HEK293 (cell line): ENCODE measurements around the gene DDX24.

Experiments
- TCF7L2 ChIP-seq: IDR thresholded peaks from 2 replicates; pipeline ENCODE4 v1.6.1; 2011; ENCODE audit warnings: low read depth, mild to moderate bottlenecking, inconsistent platforms, low read length, moderate library complexity, borderline replicate concordance
- ZNF133 ChIP-seq: fragments of 450-650 bp; formaldehyde crosslinking; IDR thresholded peaks from 2 replicates; pipeline ENCODE4 v1.5.1; 2016; ENCODE audit warnings: missing biosample characterization, missing genetic modification characterization
- ZNF561 ChIP-seq: fragments of 450-650 bp; IDR thresholded peaks from 2 replicates; pipeline ENCODE4 v1.5.1; 2018; ENCODE audit warnings: missing biosample characterization, missing genetic modification characterization, borderline replicate concordance
- ZNF621 ChIP-seq: fragments of 450-650 bp; formaldehyde crosslinking; IDR thresholded peaks from 2 replicates; pipeline ENCODE4 v1.5.1; 2017; ENCODE audit warnings: missing biosample characterization, missing genetic modification characterization
- ZNF660 ChIP-seq: fragments of 450-650 bp; IDR thresholded peaks from 2 replicates; pipeline ENCODE4 v1.5.1; 2018; ENCODE audit warnings: missing biosample characterization, mild to moderate bottlenecking, missing genetic modification characterization
- ZSCAN30 ChIP-seq: fragments of 450-650 bp; IDR thresholded peaks from 2 replicates; pipeline ENCODE4 v1.5.1; 2018; ENCODE audit warnings: missing biosample characterization, mild to moderate bottlenecking, missing genetic modification characterization, moderate library complexity
- TF ChIP-seq, protein P1 (sequence below): sonication (generic); formaldehyde crosslinking; IDR thresholded peaks from 2 replicates; pipeline ENCODE4 v1.8.1; 2022; ENCODE audit warnings: mild to moderate bottlenecking, moderate library complexity, missing genetic modification reagents
- TF ChIP-seq, protein P2 (sequence below): fragments of 450-650 bp; formaldehyde crosslinking; IDR thresholded peaks from 2 replicates; pipeline ENCODE4 v1.5.1; 2016; ENCODE audit warnings: missing biosample characterization, missing genetic modification characterization

DNA sequence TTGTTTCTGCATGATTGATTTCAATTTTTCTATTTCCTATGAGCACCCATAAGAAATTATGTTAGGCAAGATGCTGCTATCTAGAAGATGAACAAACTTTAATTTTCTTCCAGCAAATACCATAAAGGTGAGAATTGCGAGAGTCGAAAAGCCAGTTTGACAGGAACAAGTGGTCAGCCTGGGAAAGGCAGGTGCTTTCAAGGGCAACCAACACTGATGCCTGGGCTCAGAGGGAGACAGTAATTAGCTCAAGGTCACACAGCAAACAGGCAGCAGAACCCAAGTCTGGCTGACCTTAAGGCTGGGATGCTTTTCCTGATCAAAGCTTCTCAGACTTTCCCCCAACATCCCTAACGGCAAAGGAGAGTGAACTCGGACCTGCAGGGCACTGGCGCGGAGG lies 61.7 kb downstream of the DDX24 start:
- no peak for TF ChIP-seq ZSCAN30 (tag by site-specific recombination)
- TF ChIP-seq ZNF621 (tag by site-specific recombination) = no peak
- TF ChIP-seq, protein P1, sequence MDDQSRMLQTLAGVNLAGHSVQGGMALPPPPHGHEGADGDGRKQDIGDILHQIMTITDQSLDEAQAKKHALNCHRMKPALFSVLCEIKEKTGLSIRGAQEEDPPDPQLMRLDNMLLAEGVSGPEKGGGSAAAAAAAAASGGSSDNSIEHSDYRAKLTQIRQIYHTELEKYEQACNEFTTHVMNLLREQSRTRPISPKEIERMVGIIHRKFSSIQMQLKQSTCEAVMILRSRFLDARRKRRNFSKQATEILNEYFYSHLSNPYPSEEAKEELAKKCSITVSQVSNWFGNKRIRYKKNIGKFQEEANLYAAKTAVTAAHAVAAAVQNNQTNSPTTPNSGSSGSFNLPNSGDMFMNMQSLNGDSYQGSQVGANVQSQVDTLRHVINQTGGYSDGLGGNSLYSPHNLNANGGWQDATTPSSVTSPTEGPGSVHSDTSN (CRISPR knock-in tag) = no peak
- TF ChIP-seq, protein P2, sequence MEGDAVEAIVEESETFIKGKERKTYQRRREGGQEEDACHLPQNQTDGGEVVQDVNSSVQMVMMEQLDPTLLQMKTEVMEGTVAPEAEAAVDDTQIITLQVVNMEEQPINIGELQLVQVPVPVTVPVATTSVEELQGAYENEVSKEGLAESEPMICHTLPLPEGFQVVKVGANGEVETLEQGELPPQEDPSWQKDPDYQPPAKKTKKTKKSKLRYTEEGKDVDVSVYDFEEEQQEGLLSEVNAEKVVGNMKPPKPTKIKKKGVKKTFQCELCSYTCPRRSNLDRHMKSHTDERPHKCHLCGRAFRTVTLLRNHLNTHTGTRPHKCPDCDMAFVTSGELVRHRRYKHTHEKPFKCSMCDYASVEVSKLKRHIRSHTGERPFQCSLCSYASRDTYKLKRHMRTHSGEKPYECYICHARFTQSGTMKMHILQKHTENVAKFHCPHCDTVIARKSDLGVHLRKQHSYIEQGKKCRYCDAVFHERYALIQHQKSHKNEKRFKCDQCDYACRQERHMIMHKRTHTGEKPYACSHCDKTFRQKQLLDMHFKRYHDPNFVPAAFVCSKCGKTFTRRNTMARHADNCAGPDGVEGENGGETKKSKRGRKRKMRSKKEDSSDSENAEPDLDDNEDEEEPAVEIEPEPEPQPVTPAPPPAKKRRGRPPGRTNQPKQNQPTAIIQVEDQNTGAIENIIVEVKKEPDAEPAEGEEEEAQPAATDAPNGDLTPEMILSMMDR (tag by site-specific recombination) = no peak
- TF ChIP-seq ZNF133 (tag by site-specific recombination) = no peak
- no peak for TF ChIP-seq ZNF561 (tag by site-specific recombination)
- no peak for TF ChIP-seq TCF7L2
- no peak for TF ChIP-seq ZNF660 (tag by site-specific recombination)
